ENCODE measurements around the gene BAD.
"Not testable (repeated sequence)": the region's sequence is repeated elsewhere in the genome, so short reads cannot be mapped to it uniquely, and the experiment has no call there.

Gene BAD

DNA sequence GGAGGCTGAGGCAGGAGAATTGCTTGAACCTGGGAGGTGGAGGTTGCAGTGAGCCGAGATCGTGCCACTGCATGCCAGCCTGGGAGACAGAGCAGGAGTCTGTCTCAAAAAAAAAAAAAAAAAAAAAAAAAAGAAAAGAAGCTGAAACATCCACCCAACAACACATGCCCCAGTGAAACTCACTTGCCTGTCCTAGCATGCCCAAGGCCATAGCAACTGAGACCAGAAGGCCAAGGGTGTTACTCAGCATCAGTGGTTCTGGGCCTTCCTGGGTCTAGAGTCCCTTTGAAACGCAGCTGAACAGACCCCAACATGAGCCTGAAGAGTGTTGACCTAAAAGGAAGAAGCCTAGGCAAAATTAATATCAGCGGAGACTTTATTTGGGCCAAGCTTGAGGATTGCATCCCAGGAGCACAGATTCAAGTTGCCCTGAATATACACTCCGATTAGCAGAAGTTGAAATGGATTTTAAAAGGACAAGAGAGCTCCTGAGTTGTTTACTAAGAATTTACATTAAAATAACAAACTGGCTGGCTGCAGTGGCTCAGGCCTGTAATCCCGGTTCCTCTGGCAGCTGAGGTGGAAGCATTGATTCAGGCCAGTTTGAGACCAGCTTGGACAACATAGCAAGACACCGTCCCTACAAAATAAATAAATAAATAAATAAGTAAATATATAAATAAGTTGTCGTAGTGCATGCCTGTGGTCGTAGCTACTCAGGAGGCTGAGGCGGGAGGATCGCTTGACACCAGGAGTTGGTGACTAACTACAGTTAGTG lies 40.4 kb upstream of the BAD start:
- DNase-seq (ENCODE audit: insufficient read length, low spot score) (no peak), FAIRE-seq (no peak)
- TF ChIP-seq, protein P1, sequence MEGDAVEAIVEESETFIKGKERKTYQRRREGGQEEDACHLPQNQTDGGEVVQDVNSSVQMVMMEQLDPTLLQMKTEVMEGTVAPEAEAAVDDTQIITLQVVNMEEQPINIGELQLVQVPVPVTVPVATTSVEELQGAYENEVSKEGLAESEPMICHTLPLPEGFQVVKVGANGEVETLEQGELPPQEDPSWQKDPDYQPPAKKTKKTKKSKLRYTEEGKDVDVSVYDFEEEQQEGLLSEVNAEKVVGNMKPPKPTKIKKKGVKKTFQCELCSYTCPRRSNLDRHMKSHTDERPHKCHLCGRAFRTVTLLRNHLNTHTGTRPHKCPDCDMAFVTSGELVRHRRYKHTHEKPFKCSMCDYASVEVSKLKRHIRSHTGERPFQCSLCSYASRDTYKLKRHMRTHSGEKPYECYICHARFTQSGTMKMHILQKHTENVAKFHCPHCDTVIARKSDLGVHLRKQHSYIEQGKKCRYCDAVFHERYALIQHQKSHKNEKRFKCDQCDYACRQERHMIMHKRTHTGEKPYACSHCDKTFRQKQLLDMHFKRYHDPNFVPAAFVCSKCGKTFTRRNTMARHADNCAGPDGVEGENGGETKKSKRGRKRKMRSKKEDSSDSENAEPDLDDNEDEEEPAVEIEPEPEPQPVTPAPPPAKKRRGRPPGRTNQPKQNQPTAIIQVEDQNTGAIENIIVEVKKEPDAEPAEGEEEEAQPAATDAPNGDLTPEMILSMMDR (IDR thresholded peaks at IDR 0.05; ENCODE audit: insufficient read depth, missing control alignments), result no peak

GRCh38 chr11:64323984-64324383 lies 39.5 kb upstream of the BAD start:
- DNase-seq (ENCODE audit: insufficient read length, low spot score); FAIRE-seq: not testable (repeated sequence)

DNA sequence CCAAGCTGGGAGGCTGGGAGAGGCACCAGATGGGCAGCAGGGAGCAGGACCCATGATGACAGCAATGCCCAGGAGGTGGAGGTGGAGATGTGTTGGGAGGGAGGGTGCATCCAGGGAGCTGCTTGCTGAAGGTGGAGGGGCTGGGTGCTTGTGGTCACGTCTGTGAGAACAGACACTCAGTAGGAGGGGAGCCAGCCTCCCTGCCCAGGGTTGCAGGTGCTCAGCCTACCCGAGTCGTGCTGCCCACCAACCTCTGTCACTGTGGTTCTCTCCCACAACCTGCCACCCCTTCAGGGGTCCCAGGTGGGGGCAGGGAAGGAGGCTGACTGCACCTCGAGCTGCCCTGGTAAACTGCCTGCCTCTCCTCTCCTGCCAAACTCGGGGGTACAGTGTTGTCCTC lies 38.9 kb upstream of the BAD start:
- TF ChIP-seq, protein P1 (IDR thresholded peaks at IDR 0.05; ENCODE audit: insufficient read depth, missing control alignments), result no peak
- no peak for FAIRE-seq
- DNase-seq (ENCODE audit: insufficient read length, low spot score), result no peak

DNA sequence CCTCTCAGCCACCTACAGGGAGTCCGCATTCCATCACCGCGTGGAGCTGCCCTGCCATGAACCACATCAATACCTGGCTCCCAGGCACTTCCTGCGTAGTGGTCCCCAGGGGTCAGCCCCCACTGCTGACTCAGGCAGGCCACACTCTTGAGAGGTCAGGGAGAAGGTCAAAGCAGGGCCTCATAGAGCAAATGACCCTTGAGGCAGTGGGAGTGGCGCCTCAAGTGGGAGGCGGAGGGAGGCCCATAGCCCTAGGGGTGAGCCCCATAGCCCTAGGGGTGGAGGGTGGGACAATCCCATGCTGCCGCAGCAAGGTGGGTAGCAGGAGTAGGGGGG lies 38.4 kb upstream of the BAD start:
- TF ChIP-seq, protein P1 (IDR thresholded peaks at IDR 0.05; ENCODE audit: insufficient read depth, missing control alignments), result no peak
- FAIRE-seq, result no peak
- no peak for DNase-seq (ENCODE audit: insufficient read length, low spot score)

DNA sequence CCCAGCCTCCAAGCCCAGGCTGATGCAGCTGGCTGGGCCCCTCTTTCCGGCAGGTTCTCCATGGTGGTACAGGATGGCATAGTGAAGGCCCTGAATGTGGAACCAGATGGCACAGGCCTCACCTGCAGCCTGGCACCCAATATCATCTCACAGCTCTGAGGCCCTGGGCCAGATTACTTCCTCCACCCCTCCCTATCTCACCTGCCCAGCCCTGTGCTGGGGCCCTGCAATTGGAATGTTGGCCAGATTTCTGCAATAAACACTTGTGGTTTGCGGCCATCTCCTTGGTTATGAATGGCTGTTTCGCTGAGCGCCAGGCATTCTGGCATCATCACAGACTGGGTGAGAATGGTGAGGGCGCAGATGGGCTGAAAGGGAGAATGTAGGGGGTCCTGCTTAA lies 37.1 kb upstream of the BAD start:
- FAIRE-seq (no peak), DNase-seq (ENCODE audit: insufficient read length, low spot score) (no peak)
- TF ChIP-seq, protein P1 (IDR thresholded peaks at IDR 0.05; ENCODE audit: insufficient read depth, missing control alignments), result no peak

DNA sequence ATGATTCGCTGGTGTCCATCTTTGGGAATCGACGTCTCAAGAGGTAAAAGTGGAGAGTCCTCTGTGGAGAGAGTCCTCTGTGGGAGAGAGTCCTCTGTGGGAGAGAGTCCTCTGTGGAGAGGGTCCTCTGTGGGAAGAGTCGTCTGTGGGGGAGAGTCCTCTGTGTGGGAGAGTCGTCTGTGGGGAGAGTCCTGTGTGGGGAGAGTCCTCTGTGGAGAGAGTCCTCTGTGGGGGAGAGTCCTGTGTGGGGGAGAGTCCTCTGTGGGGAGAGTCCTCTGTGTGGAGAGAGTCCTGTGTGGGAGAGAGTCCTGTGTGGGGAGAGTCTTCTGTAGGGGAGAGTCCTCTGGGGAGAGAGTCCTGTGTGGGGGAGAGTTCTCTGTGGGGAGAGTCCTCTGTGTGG lies 36.6 kb upstream of the BAD start:
- TF ChIP-seq, protein P1 (IDR thresholded peaks at IDR 0.05; ENCODE audit: insufficient read depth, missing control alignments), result no peak
- DNase-seq (ENCODE audit: insufficient read length, low spot score) (no peak), FAIRE-seq (no peak)

GRCh38 chr11:64320556-64320955 lies 36.1 kb upstream of the BAD start:
- no peak for DNase-seq (ENCODE audit: insufficient read length, low spot score)
- no peak for FAIRE-seq
- TF ChIP-seq, protein P1 (IDR thresholded peaks at IDR 0.05; ENCODE audit: insufficient read depth, missing control alignments), result no peak
